Activated CD8-positive, alpha-beta memory T cell treated with anti-CD3 and anti-CD28 coated beads, Interleukin-2, amount 50 U/mL, for 4 hours (primary cell): ENCODE data around the gene L3MBTL4.
"Not testable (repeated sequence)": the region's sequence is repeated elsewhere in the genome, so short reads cannot be mapped to it uniquely, and the experiment has no call there.

Experiments
- DNase-seq: peaks from one replicate; pipeline ENCODE4 v3.0.0-alpha.2; 2020

The L3MBTL4 gene

GRCh38 chr18:6161549-6161948, 253.2 kb downstream of the L3MBTL4 start:
- no peak for DNase-seq

GRCh38 chr18:6159426-6159825, 255.3 kb downstream of the L3MBTL4 start:
- no peak for DNase-seq

- DNase-seq, result no peak
These were observed 255.8 kb downstream of the L3MBTL4 start for GRCh38 chr18:6158958-6159357.

- DNase-seq, result no peak
These were observed 258.3 kb downstream of the L3MBTL4 start for GRCh38 chr18:6156446-6156845.

- DNase-seq, result no peak
These were observed 259.0 kb downstream of the L3MBTL4 start for GRCh38 chr18:6155707-6156106.

GRCh38 chr18:6150430-6150829, 264.3 kb downstream of the L3MBTL4 start:
- no peak for DNase-seq

GRCh38 chr18:6146307-6146661, 268.4 kb downstream of the L3MBTL4 start:
- no peak for DNase-seq

GRCh38 chr18:6145645-6146306, 268.9 kb downstream of the L3MBTL4 start:
- no peak for DNase-seq

GRCh38 chr18:6139007-6139406, 275.7 kb downstream of the L3MBTL4 start:
- no peak for DNase-seq

- not testable (repeated sequence) for DNase-seq
These were observed 278.8 kb downstream of the L3MBTL4 start for GRCh38 chr18:6135901-6136300.

GRCh38 chr18:6135029-6135428, 279.7 kb downstream of the L3MBTL4 start:
- DNase-seq, result not testable (repeated sequence)

GRCh38 chr18:6132751-6133368, 281.9 kb downstream of the L3MBTL4 start:
- no peak for DNase-seq

GRCh38 chr18:6120820-6121279, 293.9 kb downstream of the L3MBTL4 start:
- DNase-seq, result no peak

GRCh38 chr18:6119761-6120160, 294.9 kb downstream of the L3MBTL4 start:
- no peak for DNase-seq

- no peak for DNase-seq
These were observed 296.6 kb downstream of the L3MBTL4 start for GRCh38 chr18:6118080-6118479.

- DNase-seq, result no peak
These were observed 299.0 kb downstream of the L3MBTL4 start for GRCh38 chr18:6115710-6116109.

GRCh38 chr18:6113650-6114049, 301.1 kb downstream of the L3MBTL4 start:
- no peak for DNase-seq

- no peak for DNase-seq
These were observed 303.0 kb downstream of the L3MBTL4 start for GRCh38 chr18:6111726-6112125.

- DNase-seq, result no peak
These were observed 305.0 kb downstream of the L3MBTL4 start for GRCh38 chr18:6109743-6110142.

GRCh38 chr18:6107794-6108193, 306.9 kb downstream of the L3MBTL4 start:
- no peak for DNase-seq

GRCh38 chr18:6106091-6106685, 308.5 kb downstream of the L3MBTL4 start:
- DNase-seq, result no peak

- DNase-seq, result no peak
These were observed 311.0 kb downstream of the L3MBTL4 start for GRCh38 chr18:6103741-6104140.

GRCh38 chr18:6096730-6097129, 318.0 kb downstream of the L3MBTL4 start:
- no peak for DNase-seq

GRCh38 chr18:6088432-6088831, 326.3 kb downstream of the L3MBTL4 start:
- DNase-seq, result no peak
